K562 (cell line): ENCODE data around the gene VPS11. TPM values are rescaled to one million over a fixed set of nuclear protein-coding genes. Genes with fewer than 3 reads are reported as not detected.

Source experiments
- ATF2 ChIP-seq: sonication (generic); formaldehyde crosslinking; IDR thresholded peaks from 2 replicates; pipeline ENCODE4 v1.8.1; 2022; ENCODE audit warnings: missing genetic modification reagents
- CREB3 ChIP-seq: fragments of 450-650 bp; conservative IDR thresholded peaks from 2 replicates; pipeline ENCODE4 v1.6.1; 2016; ENCODE audit warnings: missing genetic modification characterization, low read depth, mild to moderate bottlenecking, missing compliant biosample characterization, moderate library complexity
- MCM7 ChIP-seq, 2 experiments: fragments of 450-650 bp; IDR thresholded peaks; 2 replicates each; pipeline ENCODE4 v1.6.1; 2016 to 2018
- THRB ChIP-seq: fragments of 450-650 bp; formaldehyde crosslinking; conservative IDR thresholded peaks from 2 replicates; pipeline ENCODE4 v1.4.0; 2022; ENCODE audit warnings: mild to moderate bottlenecking, missing genetic modification characterization
- UBTF ChIP-seq, 2 experiments: IDR thresholded peaks; 2 replicates each; pipeline ENCODE4 v1.6.1; 2012; ENCODE audit warnings: improper control_type of control experiment in 2 of 2, low read depth in 2 of 2, low read length in 2 of 2, borderline replicate concordance in 1 of 2
- YY1 ChIP-seq, 3 experiments: IDR thresholded peaks; 2 replicates each; pipeline ENCODE4 v1.6.1; 2011; ENCODE audit warnings: low read length in 2 of 3, mild to moderate bottlenecking in 2 of 3, moderate library complexity in 2 of 3, borderline replicate concordance in 1 of 3, control low read depth in 1 of 3, low read depth in 1 of 3; ENCODE audit not compliant: insufficient read depth in 3 of 3, insufficient replicate concordance in 2 of 3, control insufficient read depth in 1 of 3, insufficient read length in 1 of 3; ENCODE audit errors: extremely low read depth in 1 of 3
- ZBTB17 ChIP-seq: fragments of 450-650 bp; formaldehyde crosslinking; IDR thresholded peaks from 2 replicates; pipeline ENCODE4 v1.4.0; 2020; ENCODE audit warnings: mild to moderate bottlenecking
- ZNF146 ChIP-seq: IDR thresholded peaks from one replicate; pipeline ENCODE4 v1.6.1; 2018; ENCODE audit warnings: missing compliant biosample characterization; ENCODE audit not compliant: unreplicated experiment
- ZNF165 ChIP-seq: fragments of 250-450 bp; sonication (Bioruptor Pico); IDR thresholded peaks from 2 replicates; pipeline ENCODE4 v1.4.0; 2020; ENCODE audit warnings: borderline replicate concordance
- ZNF174 ChIP-seq: fragments of 250-450 bp; sonication (Bioruptor Pico); IDR thresholded peaks from 2 replicates; pipeline ENCODE4 v1.4.0; 2020; ENCODE audit warnings: mild to moderate bottlenecking
- ZNF175 ChIP-seq: fragments of 200-800 bp; sonication (Bioruptor generic); IDR thresholded peaks from 2 replicates; pipeline ENCODE4 v1.6.1; 2016; ENCODE audit warnings: low read depth, mild to moderate bottlenecking, missing genetic modification characterization, missing compliant biosample characterization
- ZNF184 ChIP-seq: sonication (generic); formaldehyde crosslinking; IDR thresholded peaks from 2 replicates; pipeline ENCODE4 v1.5.0; 2020; ENCODE audit warnings: missing genetic modification reagents
- ZNF217 ChIP-seq: sonication (generic); formaldehyde crosslinking; IDR thresholded peaks from 2 replicates; pipeline ENCODE4 v1.8.0; 2022; ENCODE audit warnings: mild to moderate bottlenecking, missing genetic modification reagents
- ZNF224 ChIP-seq: sonication (generic); formaldehyde crosslinking; IDR thresholded peaks from 2 replicates; pipeline ENCODE4 v1.8.0; 2022; ENCODE audit warnings: mild to moderate bottlenecking, missing genetic modification reagents
- ZNF592 ChIP-seq: fragments of 450-650 bp; IDR thresholded peaks from 2 replicates; pipeline ENCODE4 v1.6.1; 2017; ENCODE audit warnings: antibody characterized with exemption, mild to moderate bottlenecking
- ZNF79 ChIP-seq: fragments of 250-450 bp; sonication (Bioruptor Pico); IDR thresholded peaks from 2 replicates; pipeline ENCODE4 v1.4.0; 2020; ENCODE audit warnings: low read depth, mild to moderate bottlenecking, moderate library complexity
- polyA plus RNA-seq, 8 experiments: library from polyadenylated mRNA; depleted of rRNA in 4 of 8; stranded (reverse) in 5 of 8; unstranded in 3 of 8; fragments of >200 nt; fragmentation: Nextera tagmentation in 2 of 8; fragmentation: Illumina TruSeq in 1 of 8; extraction: Ambion mirVana in 2 of 8; extraction: Trizol in 1 of 8; gene quantifications; 2 replicates each; pipeline versions ENCODE4 v1.2.1 to v1.2.3, GENCODE V29; 2011 to 2014; ENCODE audit warnings: inconsistent platforms in 1 of 8, missing spikeins in 1 of 8
- total RNA-seq, 7 experiments: library from RNA; depleted of rRNA in 6 of 7; stranded (reverse); fragments of >200 nt in 6 of 7; fragmentation: Illumina TruSeq in 2 of 7; extraction: Trizol in 2 of 7; gene quantifications; 2 replicates each; pipeline versions ENCODE4 v1.2.1 to v1.2.3, GENCODE V29; 2011 to 2021; ENCODE audit warnings: low replicate concordance in 1 of 7

VPS11 gene
- total and polyA plus RNA-seq, 9 of the 15 experiments (the other 6 are each of a cell fraction or from before 2014, with no cell fraction given) = 14.1 to 35.5 (median 27.5) TPM

GRCh38 chr11:119101759-119102423 is 34.3 kb downstream of the VPS11 start, which contains the start of gene DPAGT1 (continued):
- no peak for TF ChIP-seq ZNF592
- TF ChIP-seq ZNF174 = no peak; the same call in 1 of the 2 replicates
- no peak for TF ChIP-seq ZNF146 (CRISPR knock-in tag)
- peak; percentile 83 for TF ChIP-seq ZNF175 (CRISPR knock-in tag)
- peak; percentile 93; the same call in 1 of the 2 replicates for TF ChIP-seq CREB3 (tag)
- TF ChIP-seq ZNF184 (CRISPR knock-in tag) = no peak
- TF ChIP-seq UBTF (IDR thresholded peaks at IDR 0.05; ENCODE audit: borderline replicate concordance in 1 of 2, low read depth in 2 of 2, low read length in 2 of 2) = peak; percentile 70 to 73; a peak in 2 of 4 replicates
- TF ChIP-seq ZNF224 (CRISPR knock-in tag) = no peak
- 0 out of 2 replicates have a peak, but pooled peaks have one; percentile 14 for TF ChIP-seq ZNF79 (CRISPR knock-in tag)
- TF ChIP-seq ZNF165 (CRISPR knock-in tag) = peak; percentile 53; the same call in 1 of the 2 replicates
- peak; percentile 78; the same call in 1 of the 2 replicates for TF ChIP-seq ZBTB17 (CRISPR knock-in tag)
- TF ChIP-seq ATF2 (CRISPR knock-in tag) = no peak
- TF ChIP-seq THRB (CRISPR knock-in tag) = peak; percentile 73; the same call in 1 of the 2 replicates
- TF ChIP-seq YY1 (IDR thresholded peaks at IDR 0.05; ENCODE audit: borderline replicate concordance in 1 of 3, control insufficient read depth in 1 of 3, extremely low read depth in 1 of 3, insufficient read depth in 3 of 3, insufficient read length in 1 of 3, insufficient replicate concordance in 2 of 3, low read depth in 1 of 3, low read length in 2 of 3) = peak; percentile 97 to 99 (median 98)
- no peak for TF ChIP-seq MCM7 (IDR thresholded peaks at IDR 0.05)
- TF ChIP-seq ZNF217 = no peak
